ENCODE measurements around the gene ETV3L. TPM values are rescaled to one million over a fixed set of nuclear protein-coding genes. Genes with fewer than 3 reads are reported as not detected.

The ETV3L gene
- total RNA-seq, result not detected in 2 replicates

GRCh38 chr1:157099633-157100009 lies at the start of gene ETV3L:
ETV3L (minus strand) TSS chr1:157099808; CDS start chr1:157099523, 285 bp downstream.
- no peak for TF ChIP-seq CTCF (IDR thresholded peaks at IDR 0.05; ENCODE audit: insufficient read depth, low read depth, low read length)
- no peak for DNase-seq (ENCODE audit: low read depth)
- no peak within 1 kb of the TSS for H3K4me3 ChIP-seq (ENCODE audit: low read depth, low read length)

GRCh38 chr1:157147906-157148700 lies 48.5 kb upstream of the ETV3L start:
- peak; percentile 35 for DNase-seq (ENCODE audit: low read depth)
- H3K4me3 ChIP-seq (ENCODE audit: low read depth, low read length), result no peak overlapping the region
- TF ChIP-seq CTCF (IDR thresholded peaks at IDR 0.05; ENCODE audit: insufficient read depth, low read depth, low read length), result no peak

GRCh38 chr1:157147037-157147436 lies 47.4 kb upstream of the ETV3L start:
- TF ChIP-seq CTCF (IDR thresholded peaks at IDR 0.05; ENCODE audit: insufficient read depth, low read depth, low read length), result no peak
- no peak for DNase-seq (ENCODE audit: low read depth)
- H3K4me3 ChIP-seq (ENCODE audit: low read depth, low read length), result no peak overlapping the region

GRCh38 chr1:157146244-157146643 lies 46.6 kb upstream of the ETV3L start:
- DNase-seq (ENCODE audit: low read depth), result no peak
- H3K4me3 ChIP-seq (ENCODE audit: low read depth, low read length), result no peak overlapping the region
- no peak for TF ChIP-seq CTCF (IDR thresholded peaks at IDR 0.05; ENCODE audit: insufficient read depth, low read depth, low read length)

GRCh38 chr1:157145076-157145475 lies 45.5 kb upstream of the ETV3L start:
- DNase-seq (ENCODE audit: low read depth), result no peak
- no peak overlapping the region for H3K4me3 ChIP-seq (ENCODE audit: low read depth, low read length)
- no peak for TF ChIP-seq CTCF (IDR thresholded peaks at IDR 0.05; ENCODE audit: insufficient read depth, low read depth, low read length)

- H3K4me3 ChIP-seq (ENCODE audit: low read depth, low read length), result no peak overlapping the region
- no peak for TF ChIP-seq CTCF (IDR thresholded peaks at IDR 0.05; ENCODE audit: insufficient read depth, low read depth, low read length)
- DNase-seq (ENCODE audit: low read depth), result no peak
Measured at GRCh38 chr1:157144509-157144908, 44.9 kb upstream of the ETV3L start.

Data from fibroblast of villous mesenchyme (primary cell).